ENCODE results near the gene TARBP1.
"Not testable (repeated sequence)": the region's sequence is repeated elsewhere in the genome, so short reads cannot be mapped to it uniquely, and the experiment has no call there.

Gene TARBP1

GRCh38 chr1:234381699-234382555 is 97.1 kb downstream of the TARBP1 start:
- DNase-seq, result no peak

GRCh38 chr1:234379591-234380109 is 99.3 kb downstream of the TARBP1 start:
- DNase-seq, result not testable (repeated sequence)

- DNase-seq, result no peak
These were observed 103.3 kb downstream of the TARBP1 start for GRCh38 chr1:234375672-234376071.

DNA sequence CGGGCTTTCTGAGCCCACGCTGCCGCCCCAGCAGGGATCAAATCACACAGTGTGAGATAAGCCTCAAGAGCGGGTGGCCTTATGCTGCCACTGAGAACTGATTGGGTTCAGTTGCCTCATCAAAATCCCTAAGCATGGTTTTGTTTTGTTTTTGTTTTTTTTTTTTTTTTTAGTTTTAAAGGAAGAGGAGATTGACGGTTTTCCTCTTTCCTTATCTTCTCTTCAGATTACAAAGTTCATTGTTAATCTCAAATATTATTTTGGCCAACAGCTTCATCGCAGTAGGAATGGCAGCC is 105.1 kb downstream of the TARBP1 start:
- no peak for DNase-seq

GRCh38 chr1:234373064-234373958 is 105.7 kb downstream of the TARBP1 start, which contains the start of gene COA6:
Gene COA6, plus strand, starts transcription at chr1:234373456. Its CDS starts 11 bp downstream, at chr1:234373467.
- DNase-seq, result peak; percentile 95 to 96

GRCh38 chr1:234372011-234372757 is 106.8 kb downstream of the TARBP1 start:
- DNase-seq, result no peak

GRCh38 chr1:234371414-234371813 is 107.6 kb downstream of the TARBP1 start:
- DNase-seq, result no peak

DNA sequence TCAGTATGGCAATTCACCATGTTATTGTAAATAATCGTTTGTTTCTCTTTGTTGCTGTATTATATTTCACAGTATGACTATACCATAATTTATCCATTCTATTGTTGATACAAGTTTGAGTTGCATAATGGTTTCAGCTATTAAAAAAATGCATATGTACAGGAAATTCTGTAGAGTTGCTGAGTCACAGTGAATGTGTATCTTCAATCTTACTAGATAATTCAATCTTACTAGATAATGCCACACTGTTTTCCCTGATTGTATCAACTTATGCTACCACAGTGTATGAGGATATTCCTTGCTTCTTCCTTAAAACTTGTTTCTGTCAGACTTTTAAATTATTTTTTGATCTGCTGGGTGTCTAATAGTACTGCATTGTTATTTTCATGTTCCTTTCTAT is 109.2 kb downstream of the TARBP1 start:
- DNase-seq, result no peak

- no peak for DNase-seq
These were observed 109.9 kb downstream of the TARBP1 start for GRCh38 chr1:234369033-234369430.

GRCh38 chr1:234368320-234369032 is 110.5 kb downstream of the TARBP1 start:
- DNase-seq, result no peak

DNA sequence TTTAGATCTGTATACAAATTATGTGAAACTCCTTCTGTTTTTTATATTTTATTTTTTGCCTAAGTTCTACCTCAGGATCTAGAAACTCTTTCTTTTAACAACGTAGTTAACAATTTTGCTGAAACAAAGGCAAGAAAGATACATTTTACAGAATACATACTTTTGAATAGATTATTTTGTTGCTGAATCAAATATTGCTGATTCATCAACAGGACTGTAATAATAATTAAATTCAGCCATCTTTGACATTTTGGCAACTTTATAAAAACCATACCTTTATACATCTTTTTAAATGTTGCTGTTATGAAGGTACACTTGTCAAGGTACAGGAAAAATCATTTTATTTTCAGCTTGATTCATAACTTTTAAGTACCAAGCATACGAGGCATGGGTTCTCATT is 116.4 kb downstream of the TARBP1 start:
- no peak for DNase-seq

DNA sequence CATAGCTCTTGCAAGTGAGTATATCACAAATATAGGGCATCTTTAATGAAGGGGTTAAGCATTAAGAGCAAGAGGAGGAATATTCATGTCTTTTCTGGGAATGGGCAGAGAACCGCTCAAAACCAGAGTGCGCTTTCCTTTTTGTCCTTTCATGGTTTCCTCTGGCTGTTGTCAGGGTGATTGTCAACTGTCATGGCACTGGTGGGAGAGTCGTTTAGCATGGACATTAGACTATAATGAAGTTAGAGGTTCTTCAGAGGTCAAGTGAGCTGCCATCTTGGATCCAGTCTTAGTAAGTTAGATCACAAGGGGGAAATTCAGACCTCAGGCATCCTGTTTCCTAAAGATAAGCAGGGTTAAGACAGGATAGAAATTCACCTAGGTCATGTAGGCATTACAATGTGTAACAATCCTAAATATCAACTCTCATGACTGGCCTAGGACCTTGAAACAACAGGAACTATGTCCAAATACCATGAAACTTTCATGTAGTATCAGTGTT is 117.8 kb downstream of the TARBP1 start:
- no peak for DNase-seq

- no peak for DNase-seq
These were observed 121.1 kb downstream of the TARBP1 start for GRCh38 chr1:234357831-234358230.

GRCh38 chr1:234356615-234357269 is 122.2 kb downstream of the TARBP1 start:
- peak; percentile 39 to 76 for DNase-seq

DNA sequence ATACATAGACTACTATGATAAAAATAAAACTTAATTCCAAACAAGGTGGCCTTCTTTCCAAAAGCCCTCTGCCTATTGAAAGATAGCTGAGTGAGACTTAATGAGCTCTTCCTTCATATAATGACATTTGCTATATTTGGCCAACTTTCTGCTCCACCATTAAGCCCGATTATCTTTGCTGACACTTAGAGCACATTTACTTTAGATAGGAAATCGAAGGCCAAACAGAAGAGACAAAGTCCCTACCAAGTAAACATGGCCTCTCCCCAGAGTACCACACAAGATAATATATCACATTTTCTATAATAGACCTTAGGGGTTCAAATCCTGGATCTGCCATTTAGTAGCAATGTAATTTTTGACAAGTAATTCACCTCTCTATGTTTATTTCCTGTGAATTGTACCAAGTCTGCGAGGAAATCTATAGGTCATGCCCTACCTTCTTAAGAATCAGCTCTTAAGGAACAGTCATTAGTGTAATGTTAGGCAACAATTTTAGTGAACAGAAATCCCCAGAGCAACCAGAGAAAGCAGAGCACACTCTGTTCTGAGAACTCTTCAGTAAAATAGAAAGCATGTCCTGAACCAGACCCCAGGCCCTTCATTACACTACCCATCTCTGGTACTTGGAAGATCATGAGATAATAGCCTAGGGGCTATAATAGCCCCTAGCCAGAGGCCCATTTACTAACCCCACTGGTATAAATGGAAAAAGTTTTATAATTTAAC is 123.0 kb downstream of the TARBP1 start:
- DNase-seq, result no peak

GRCh38 chr1:234348964-234349363 is 130.0 kb downstream of the TARBP1 start:
- DNase-seq, result no peak

GRCh38 chr1:234345237-234345636 is 133.7 kb downstream of the TARBP1 start:
- DNase-seq, result no peak

GRCh38 chr1:234342774-234343173 is 136.2 kb downstream of the TARBP1 start:
- no peak for DNase-seq

All from NCI-H524 (cell line).